HG03135 (cell line): ENCODE measurements around the gene TJP2.

Source experiments
- ATAC-seq: cut with Tn5 transposase; IDR thresholded peaks from one replicate; pipeline ENCODE4 v1.9.1; 2021; ENCODE audit warnings: mild to moderate bottlenecking, moderate library complexity; ENCODE audit not compliant: unreplicated experiment

TJP2 gene

GRCh38 chr9:69221036-69221435, 47.0 kb downstream of the TJP2 start:
- no peak for ATAC-seq

GRCh38 chr9:69222970-69223369, 48.9 kb downstream of the TJP2 start:
- ATAC-seq = no peak

GRCh38 chr9:69223605-69224004, 49.5 kb downstream of the TJP2 start:
- no peak for ATAC-seq

GRCh38 chr9:69229367-69229766, 55.3 kb downstream of the TJP2 start:
- no peak for ATAC-seq

- no peak for ATAC-seq
These were observed 58.1 kb downstream of the TJP2 start for GRCh38 chr9:69232135-69232534.

GRCh38 chr9:69234683-69235082, 60.6 kb downstream of the TJP2 start:
- ATAC-seq = no peak

- no peak for ATAC-seq
These were observed 62.1 kb downstream of the TJP2 start for GRCh38 chr9:69236188-69236587.

GRCh38 chr9:69237702-69238295, 63.7 kb downstream of the TJP2 start:
- ATAC-seq = peak; percentile 57

GRCh38 chr9:69243116-69243515, 69.0 kb downstream of the TJP2 start:
- ATAC-seq = no peak

GRCh38 chr9:69246629-69247028, 72.6 kb downstream of the TJP2 start:
- ATAC-seq = no peak

GRCh38 chr9:69248005-69248404, 73.9 kb downstream of the TJP2 start:
- ATAC-seq = no peak

GRCh38 chr9:69249337-69249736, 75.3 kb downstream of the TJP2 start:
- no peak for ATAC-seq

GRCh38 chr9:69250681-69251080, 76.6 kb downstream of the TJP2 start:
- ATAC-seq = no peak

- no peak for ATAC-seq
These were observed 78.4 kb downstream of the TJP2 start for GRCh38 chr9:69252436-69252835.

- no peak for ATAC-seq
These were observed 79.0 kb downstream of the TJP2 start for GRCh38 chr9:69253057-69253456.

- no peak for ATAC-seq
These were observed 80.1 kb downstream of the TJP2 start for GRCh38 chr9:69254223-69254622.

- no peak for ATAC-seq
These were observed 81.5 kb downstream of the TJP2 start for GRCh38 chr9:69255591-69255990.

- ATAC-seq = no peak
These were observed 84.5 kb downstream of the TJP2 start for GRCh38 chr9:69258551-69258950.

- ATAC-seq = no peak
These were observed 86.1 kb downstream of the TJP2 start for GRCh38 chr9:69260161-69260560.

GRCh38 chr9:69261636-69262035, 87.6 kb downstream of the TJP2 start:
- ATAC-seq = no peak

- ATAC-seq = no peak
These were observed 90.4 kb downstream of the TJP2 start for GRCh38 chr9:69264526-69264925.

GRCh38 chr9:69265891-69266290, 91.8 kb downstream of the TJP2 start:
- ATAC-seq = no peak

GRCh38 chr9:69272212-69272611, 98.1 kb downstream of the TJP2 start:
- ATAC-seq = no peak
